K562 (cell line): Measurements from ENCODE around the gene MLXIPL. TPM values are rescaled to one million over a fixed set of nuclear protein-coding genes. Genes with fewer than 3 reads are reported as not detected.

ENCODE experiments used
- ADNP ChIP-seq: fragments of 200-800 bp; sonication (Bioruptor generic); IDR thresholded peaks from 2 replicates; pipeline ENCODE4 v1.6.1; 2016; ENCODE audit warnings: missing genetic modification characterization, missing compliant biosample characterization
- ARNT ChIP-seq, 2 experiments: fragments of 450-650 bp; IDR thresholded peaks; 2 replicates each; pipeline ENCODE4 v1.6.1; 2016; ENCODE audit warnings: mild to moderate bottlenecking in 1 of 2
- BRF2 ChIP-seq: IDR thresholded peaks from 3 replicates; pipeline ENCODE4 v1.6.1; 2011; ENCODE audit warnings: borderline replicate concordance, mild to moderate bottlenecking; ENCODE audit not compliant: insufficient read length, insufficient read depth
- CC2D1A ChIP-seq: fragments of 450-650 bp; IDR thresholded peaks from 2 replicates; pipeline ENCODE4 v1.6.1; 2017; ENCODE audit warnings: mild to moderate bottlenecking
- E4F1 ChIP-seq: fragments of 250-450 bp; sonication (Bioruptor Pico); IDR thresholded peaks from 2 replicates; pipeline ENCODE4 v1.5.0; 2021; ENCODE audit warnings: mild to moderate bottlenecking, borderline replicate concordance
- EGR1 ChIP-seq: fragments of 450-650 bp; conservative IDR thresholded peaks from 2 replicates; pipeline ENCODE4 v1.6.1; 2017; ENCODE audit warnings: mild to moderate bottlenecking
- GATAD2A ChIP-seq: fragments of 450-650 bp; IDR thresholded peaks from 2 replicates; pipeline ENCODE4 v1.6.1; 2017
- HDAC2 ChIP-seq: fragments of 450-650 bp; IDR thresholded peaks from 2 replicates; pipeline ENCODE4 v1.6.1; 2016; ENCODE audit warnings: mild to moderate bottlenecking
- KLF1 ChIP-seq: fragments of 450-650 bp; IDR thresholded peaks from 2 replicates; pipeline ENCODE4 v1.6.1; 2016; ENCODE audit warnings: missing genetic modification characterization, missing compliant biosample characterization
- KLF13 ChIP-seq: fragments of 450-650 bp; IDR thresholded peaks from 2 replicates; pipeline ENCODE4 v1.6.1; 2016; ENCODE audit warnings: missing genetic modification characterization, low read depth, mild to moderate bottlenecking, missing compliant biosample characterization, moderate library complexity, borderline replicate concordance
- LCOR ChIP-seq: sonication (generic); formaldehyde crosslinking; IDR thresholded peaks from 2 replicates; pipeline ENCODE4 v1.8.0; 2022; ENCODE audit warnings: mild to moderate bottlenecking, missing genetic modification reagents
- MEF2A ChIP-seq: IDR thresholded peaks from 2 replicates; pipeline ENCODE4 v1.6.1; 2011; ENCODE audit warnings: low read depth, mild to moderate bottlenecking, low read length, moderate library complexity; ENCODE audit not compliant: control insufficient read depth
- MEIS2 ChIP-seq: fragments of 450-650 bp; IDR thresholded peaks from 2 replicates; pipeline ENCODE4 v1.6.1; 2014; ENCODE audit warnings: mild to moderate bottlenecking; ENCODE audit not compliant: partially characterized antibody
- MTA3 ChIP-seq: fragments of 450-650 bp; formaldehyde crosslinking; IDR thresholded peaks from 2 replicates; pipeline ENCODE4 v1.6.1; 2017; ENCODE audit warnings: mild to moderate bottlenecking, borderline replicate concordance
- NR2C1 ChIP-seq, 2 experiments: fragments of 450-650 bp; IDR thresholded peaks; 2 replicates each; pipeline ENCODE4 v1.6.1; 2017; ENCODE audit warnings: mild to moderate bottlenecking in 2 of 2, antibody characterized with exemption in 1 of 2, inconsistent platforms in 1 of 2, missing compliant biosample characterization in 1 of 2, missing genetic modification characterization in 1 of 2
- NR3C1 ChIP-seq: sonication (generic); formaldehyde crosslinking; IDR thresholded peaks from 2 replicates; pipeline ENCODE4 v1.8.1; 2022; ENCODE audit warnings: missing genetic modification reagents
- OTX1 ChIP-seq: fragments of 450-650 bp; formaldehyde crosslinking; IDR thresholded peaks from 2 replicates; pipeline ENCODE4 v1.4.0; 2022; ENCODE audit warnings: mild to moderate bottlenecking
- RBM25 ChIP-seq: fragments of 200-400 bp; formaldehyde crosslinking; IDR thresholded peaks from 2 replicates; pipeline ENCODE4 v1.6.1; 2018; ENCODE audit warnings: low read length, low read depth, moderate library complexity; ENCODE audit not compliant: severe bottlenecking
- SMARCE1 ChIP-seq: fragments of 450-650 bp; IDR thresholded peaks from 2 replicates; pipeline ENCODE4 v1.7.1; 2016; ENCODE audit warnings: mild to moderate bottlenecking
- SOX6 ChIP-seq: fragments of 450-650 bp; IDR thresholded peaks from 2 replicates; pipeline ENCODE4 v1.6.1; 2014; ENCODE audit warnings: mild to moderate bottlenecking
- TCF3 ChIP-seq: sonication (generic); formaldehyde crosslinking; IDR thresholded peaks from 2 replicates; pipeline ENCODE4 v1.4.0; 2020; ENCODE audit warnings: mild to moderate bottlenecking, missing genetic modification reagents
- TFAM ChIP-seq: fragments of 250-450 bp; sonication (Bioruptor Pico); conservative IDR thresholded peaks from 2 replicates; pipeline ENCODE4 v1.5.0; 2021; ENCODE audit warnings: mild to moderate bottlenecking, moderate library complexity
- ZBTB17 ChIP-seq: fragments of 450-650 bp; formaldehyde crosslinking; IDR thresholded peaks from 2 replicates; pipeline ENCODE4 v1.4.0; 2020; ENCODE audit warnings: mild to moderate bottlenecking
- ZC3H11A ChIP-seq: IDR thresholded peaks from 2 replicates; pipeline ENCODE4 v1.6.1; 2012; ENCODE audit warnings: low read depth, low read length, improper control_type of control experiment
- ZNF395 ChIP-seq: fragments of 200-800 bp; sonication (Bioruptor generic); IDR thresholded peaks from 2 replicates; pipeline ENCODE4 v1.6.1; 2017; ENCODE audit warnings: missing genetic modification characterization, missing compliant biosample characterization
- ZNF695 ChIP-seq: fragments of 450-650 bp; formaldehyde crosslinking; IDR thresholded peaks from 2 replicates; pipeline ENCODE4 v1.4.0; 2020; ENCODE audit warnings: mild to moderate bottlenecking, moderate library complexity
- polyA plus RNA-seq, 8 experiments: library from polyadenylated mRNA; depleted of rRNA in 4 of 8; stranded (reverse) in 5 of 8; unstranded in 3 of 8; fragments of >200 nt; fragmentation: Nextera tagmentation in 2 of 8; fragmentation: Illumina TruSeq in 1 of 8; extraction: Ambion mirVana in 2 of 8; extraction: Trizol in 1 of 8; gene quantifications; 2 replicates each; pipeline versions ENCODE4 v1.2.1 to v1.2.3, GENCODE V29; 2011 to 2014; ENCODE audit warnings: inconsistent platforms in 1 of 8, missing spikeins in 1 of 8
- total RNA-seq, 7 experiments: library from RNA; depleted of rRNA in 6 of 7; stranded (reverse); fragments of >200 nt in 6 of 7; fragmentation: Illumina TruSeq in 2 of 7; extraction: Trizol in 2 of 7; gene quantifications; 2 replicates each; pipeline versions ENCODE4 v1.2.1 to v1.2.3, GENCODE V29; 2011 to 2021; ENCODE audit warnings: low replicate concordance in 1 of 7

Gene MLXIPL
- total and polyA plus RNA-seq, 9 of the 15 experiments (the other 6 are each of a cell fraction or from before 2014, with no cell fraction given): 0.11 to 18.4 (median 1.4) TPM

GRCh38 chr7:73667344-73668102, 43.2 kb upstream of the MLXIPL start, which contains the start of gene VPS37D (continued):
- TF ChIP-seq CC2D1A (peak; percentile 79), ZNF395 (CRISPR knock-in tag) (no peak), SOX6 (peak; percentile 64), ARNT (IDR thresholded peaks at IDR 0.05) (peak in 1 of 2 experiments; percentile 77; a peak in 2 of 4 replicates), GATAD2A (0 out of 2 replicates have a peak, but pooled peaks have one; percentile 66), ZBTB17 (CRISPR knock-in tag) (peak; percentile 77), BRF2 (no peak), TFAM (CRISPR knock-in tag) (no peak), RBM25 (peak; percentile 98), E4F1 (no peak), KLF13 (tag) (peak; percentile 90), OTX1 (no peak), NR3C1 (CRISPR knock-in tag) (no peak), TCF3 (CRISPR knock-in tag) (no peak), MEF2A (0 out of 2 replicates have a peak, but pooled peaks have one; percentile 24), MTA3 (peak; percentile 79), HDAC2 (peak; percentile 100), ZNF695 (CRISPR knock-in tag) (no peak), ZC3H11A (no peak), SMARCE1 (0 out of 2 replicates have a peak, but pooled peaks have one; percentile 33), MEIS2 (peak; percentile 25), ADNP (tag) (peak; percentile 100), KLF1 (tag) (peak; percentile 65; the same call in 1 of the 2 replicates), NR2C1 (IDR thresholded peaks at IDR 0.05) (no peak), NR2C1 (tag; IDR thresholded peaks at IDR 0.05) (no peak), LCOR (CRISPR knock-in tag) (peak; percentile 60; the same call in 1 of the 2 replicates), EGR1 (peak; percentile 53)
